ENCODE measurements around the gene MAEL.

GRCh38 chr1:167057241-167057688 is 68.2 kb downstream of the MAEL start:
- TF ChIP-seq POLR2AphosphoS5 (IDR thresholded peaks at IDR 0.05; ENCODE audit: low read depth, low read length): no peak
- TF ChIP-seq TAF1 (IDR thresholded peaks at IDR 0.05; ENCODE audit: borderline replicate concordance, insufficient read depth, low read length): no peak
- TF ChIP-seq SIN3A (IDR thresholded peaks at IDR 0.05; ENCODE audit: borderline replicate concordance, insufficient read depth, low read length): no peak

Measured in PFSK-1 (cell line).